Upper lobe of right lung (tissue), 1 donor: ENCODE measurements around the gene USE1. TPM values are rescaled to one million over a fixed set of nuclear protein-coding genes. Genes with fewer than 3 reads are reported as not detected.
A peak's percentile ranks its signal among the peaks of the same experiment; 100 is the strongest.

ENCODE experiments used
- ATAC-seq: fragments of 200-7000 bp; cut with Tn5 transposase; one replicate; pipeline ENCODE4 v1.9.1; 2020; ENCODE audit warnings: mild to moderate bottlenecking, moderate library complexity
- DNase-seq: peaks from one replicate; pipeline ENCODE4 v3.0.0-alpha.2; 2020
- H3K27ac ChIP-seq: fragments of 200-600 bp; one replicate; pipeline ENCODE4 v1.8.0; 2022
- H3K27me3 ChIP-seq: fragments of 200-600 bp; one replicate; pipeline ENCODE4 v1.8.0; 2022; ENCODE audit warnings: mild to moderate bottlenecking
- H3K36me3 ChIP-seq: fragments of 200-600 bp; one replicate; pipeline ENCODE4 v1.8.0; 2022
- H3K4me1 ChIP-seq: fragments of 200-600 bp; one replicate; pipeline ENCODE4 v1.8.0; 2022
- H3K4me3 ChIP-seq: fragments of 200-600 bp; one replicate; pipeline ENCODE4 v1.8.0; 2022; ENCODE audit warnings: mild to moderate bottlenecking
- H3K9me3 ChIP-seq: fragments of 200-600 bp; one replicate; pipeline ENCODE4 v1.8.0; 2022
- intact Hi-C: fragments of 100-400 bp; cut with DNase I; formaldehyde crosslinking; loops from one replicate; pipeline ENCODE4 v1.11.0; 2022
- total RNA-seq: library from RNA; stranded (reverse); fragmentation: NEBNext Ultra II Directional; extraction: Animal tissue kit (Norgen Biotek cat#: 25700); gene quantifications from one replicate; pipeline ENCODE4 v1.2.1, GENCODE V29; 2021
- TF ChIP-seq, protein P1 (sequence below): fragments of 200-600 bp; IDR thresholded peaks from one replicate; pipeline ENCODE4 v1.8.0; 2022; ENCODE audit warnings: antibody characterized with exemption
- donor health status: DM: no; HTN: yes; CAD: no; lungs with severe emphysema.

Gene USE1
- total RNA-seq, 1 donor from 2014 or later, result 24.0 TPM

GRCh38 chr19:17262557-17262956 is 47.4 kb downstream of the USE1 start:
- H3K9me3 ChIP-seq, result no peaks in the 10 kb centered on the region
- no peaks in the 10 kb centered on the region for H3K36me3 ChIP-seq
- ATAC-seq (no peak), DNase-seq (no peak)
- TF ChIP-seq, protein P1, sequence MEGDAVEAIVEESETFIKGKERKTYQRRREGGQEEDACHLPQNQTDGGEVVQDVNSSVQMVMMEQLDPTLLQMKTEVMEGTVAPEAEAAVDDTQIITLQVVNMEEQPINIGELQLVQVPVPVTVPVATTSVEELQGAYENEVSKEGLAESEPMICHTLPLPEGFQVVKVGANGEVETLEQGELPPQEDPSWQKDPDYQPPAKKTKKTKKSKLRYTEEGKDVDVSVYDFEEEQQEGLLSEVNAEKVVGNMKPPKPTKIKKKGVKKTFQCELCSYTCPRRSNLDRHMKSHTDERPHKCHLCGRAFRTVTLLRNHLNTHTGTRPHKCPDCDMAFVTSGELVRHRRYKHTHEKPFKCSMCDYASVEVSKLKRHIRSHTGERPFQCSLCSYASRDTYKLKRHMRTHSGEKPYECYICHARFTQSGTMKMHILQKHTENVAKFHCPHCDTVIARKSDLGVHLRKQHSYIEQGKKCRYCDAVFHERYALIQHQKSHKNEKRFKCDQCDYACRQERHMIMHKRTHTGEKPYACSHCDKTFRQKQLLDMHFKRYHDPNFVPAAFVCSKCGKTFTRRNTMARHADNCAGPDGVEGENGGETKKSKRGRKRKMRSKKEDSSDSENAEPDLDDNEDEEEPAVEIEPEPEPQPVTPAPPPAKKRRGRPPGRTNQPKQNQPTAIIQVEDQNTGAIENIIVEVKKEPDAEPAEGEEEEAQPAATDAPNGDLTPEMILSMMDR, result no peak
- H3K4me1 ChIP-seq, result no peaks in the 10 kb centered on the region
- no peaks in the 10 kb centered on the region for H3K27me3 ChIP-seq
- H3K27ac ChIP-seq, result no peak overlapping the region
- intact Hi-C loops, result no loop called here
- peak overlapping the region; percentile 52 for H3K4me3 ChIP-seq

DNA sequence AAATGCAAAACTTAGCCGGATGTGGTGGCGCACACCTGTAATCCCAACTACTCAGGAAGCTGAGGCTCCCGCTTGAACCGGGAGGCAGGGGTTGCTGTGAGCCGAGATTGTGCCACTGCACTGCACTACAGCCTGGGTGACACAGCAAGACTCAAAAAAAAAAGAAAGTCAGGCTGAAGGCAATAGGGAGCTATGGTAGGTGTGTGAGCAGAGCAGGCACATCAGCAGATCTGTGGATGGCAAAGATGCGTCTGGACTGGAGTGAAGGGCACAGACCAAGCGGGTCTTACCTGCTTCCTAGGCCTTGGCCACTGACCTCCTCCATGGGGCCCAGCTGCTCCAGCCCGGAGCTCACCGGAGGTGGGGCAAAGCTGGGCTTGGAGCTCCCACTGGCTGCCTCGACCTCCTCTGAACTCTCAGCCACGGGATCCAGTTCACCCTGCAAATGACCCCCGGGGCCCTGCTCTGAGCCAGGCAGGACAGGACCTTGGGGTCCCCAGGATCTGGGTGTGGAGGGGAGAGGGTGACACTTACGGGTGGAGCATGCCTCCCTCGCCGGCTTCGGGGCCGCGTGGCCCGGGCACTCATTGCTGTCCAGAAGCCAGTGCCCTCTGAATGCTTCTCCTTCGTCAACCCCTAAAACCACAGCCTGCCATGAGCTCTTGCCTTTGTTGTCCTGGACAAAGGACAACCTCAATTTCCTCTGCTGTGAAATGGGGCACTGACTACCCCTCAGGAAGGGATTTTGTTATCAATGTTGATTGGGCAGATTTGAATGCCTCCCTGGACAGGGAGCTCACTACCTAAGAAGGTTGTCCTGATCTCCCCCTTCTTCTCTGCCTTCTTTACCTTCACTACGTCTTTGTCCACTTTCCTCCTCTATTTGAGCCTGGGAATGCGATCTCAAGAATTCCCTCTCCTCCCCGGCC is 48.8 kb downstream of the USE1 start:
- Histone ChIP-seq H3K27ac (peak overlapping the region; percentile 78), H3K36me3 (peaks cover 4% of the 10 kb centered on the region), H3K4me1 (peaks cover 6% of the 10 kb centered on the region), H3K4me3 (peak overlapping the region; percentile 52), H3K27me3 (no peaks in the 10 kb centered on the region), H3K9me3 (no peaks in the 10 kb centered on the region)
- no peak for ATAC-seq
- no peak for DNase-seq
- TF ChIP-seq, protein P1, result no peak
- intact Hi-C loops, result no loop called here

DNA sequence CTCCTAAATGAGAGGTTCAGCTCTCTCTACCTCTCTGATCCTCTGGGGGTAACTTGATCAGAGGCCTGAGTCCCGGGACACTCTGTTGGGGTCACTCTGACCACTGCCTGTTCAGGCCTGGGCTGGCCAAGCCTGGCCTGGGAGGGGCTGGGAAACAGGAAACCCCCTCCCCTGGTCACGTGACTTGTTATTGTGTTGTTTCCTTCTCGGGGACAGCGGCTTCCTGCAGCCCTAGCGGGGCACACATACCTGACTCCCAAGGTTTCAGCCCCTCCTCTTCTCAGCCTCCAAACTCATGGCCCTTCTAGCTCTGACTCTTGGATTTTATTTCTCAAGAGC is 49.5 kb downstream of the USE1 start, which contains the start of gene USHBP1:
USHBP1 (minus strand) TSS at position 105 of the 339 bp plus-strand sequence. CDS start 446 bp downstream, outside the sequence.
- Histone ChIP-seq H3K36me3 (peaks cover 10% of the 10 kb centered on the region), H3K9me3 (no peaks in the 10 kb centered on the region), H3K27me3 (no peaks in the 10 kb centered on the region), H3K27ac (peak within 1 kb of the TSS; percentile 78), H3K4me3 (peak within 1 kb of the TSS; percentile 52), H3K4me1 (peaks cover 6% of the 10 kb centered on the region)
- ATAC-seq (no peak), DNase-seq (no peak)
- intact Hi-C loops, result no loop called here
- TF ChIP-seq, protein P1, result no peak

DNA sequence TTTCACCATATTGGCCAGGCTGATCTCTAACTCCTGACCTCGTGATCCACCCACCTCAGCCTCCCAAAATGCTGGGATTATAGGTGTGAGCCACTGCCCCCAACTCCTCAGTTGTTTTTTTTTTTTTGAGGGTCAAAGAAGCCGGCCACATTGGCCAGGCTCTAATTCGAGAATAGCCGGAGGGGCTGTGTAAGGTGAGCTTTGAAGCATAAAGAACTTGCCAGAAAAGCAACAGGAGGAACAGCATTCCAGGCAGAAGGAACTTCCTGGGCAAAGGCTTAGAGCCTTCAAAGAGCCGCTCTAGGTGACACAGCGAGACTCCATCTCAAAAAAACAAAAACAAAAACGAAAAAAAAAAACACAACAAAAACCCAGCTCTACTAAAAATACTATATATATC is 50.9 kb downstream of the USE1 start:
- no peaks in the 10 kb centered on the region for H3K27me3 ChIP-seq
- intact Hi-C loops, result no loop called here
- DNase-seq, result no peak
- no peak overlapping the region for H3K27ac ChIP-seq
- H3K4me3 ChIP-seq, result no peak overlapping the region
- no peaks in the 10 kb centered on the region for H3K9me3 ChIP-seq
- peaks cover 24% of the 10 kb centered on the region for H3K36me3 ChIP-seq
- H3K4me1 ChIP-seq, result peaks cover 6% of the 10 kb centered on the region
- TF ChIP-seq, protein P1, result no peak
- ATAC-seq, result no peak

DNA sequence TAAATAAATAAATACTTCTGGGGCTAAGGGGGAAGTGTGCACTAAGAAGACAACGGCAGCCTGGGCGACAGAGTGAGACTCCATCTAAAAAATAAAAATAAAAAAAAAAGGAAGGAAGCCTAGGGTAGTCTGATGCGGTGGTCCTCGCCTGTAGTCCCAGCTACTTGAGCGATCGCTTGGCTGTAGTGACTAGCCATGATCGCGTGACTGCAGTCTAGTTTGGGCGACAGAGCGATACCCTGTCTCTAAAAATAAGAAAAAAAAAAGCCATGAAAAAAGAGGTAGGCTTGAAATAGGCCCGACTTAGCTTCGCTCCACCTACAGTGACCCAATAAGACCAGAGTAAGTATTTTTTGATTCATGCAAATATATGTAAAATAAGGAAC is 51.4 kb downstream of the USE1 start:
- peaks cover 30% of the 10 kb centered on the region for H3K36me3 ChIP-seq
- H3K4me1 ChIP-seq, result peaks cover 6% of the 10 kb centered on the region
- ATAC-seq, result no peak
- TF ChIP-seq, protein P1, result no peak
- intact Hi-C loops, result no loop called here
- H3K9me3 ChIP-seq, result no peaks in the 10 kb centered on the region
- H3K4me3 ChIP-seq, result peak overlapping the region; percentile 23
- no peak for DNase-seq
- H3K27ac ChIP-seq, result no peak overlapping the region
- H3K27me3 ChIP-seq, result no peaks in the 10 kb centered on the region
